Stomach (tissue), 4 donors: ENCODE data around the gene PRKCH.

ENCODE experiments used
- CTCF ChIP-seq, 7 experiments: fragments of 450-650 bp in 4 of 7; fragments of 200-600 bp in 3 of 7; sonication (generic) in 3 of 7; IDR thresholded peaks; one replicate each; pipeline ENCODE4 v1.5.1; 2016 to 2019; ENCODE audit warnings: antibody characterized with exemption in 7 of 7, control low read depth in 2 of 7, mild to moderate bottlenecking in 1 of 7
- EP300 ChIP-seq: sonication (generic); formaldehyde crosslinking; IDR thresholded peaks from one replicate; pipeline ENCODE4 v1.6.1; 2017; ENCODE audit warnings: antibody characterized with exemption
- POLR2A ChIP-seq, 4 donors: fragments of 450-650 bp; IDR thresholded peaks; one replicate each; pipeline ENCODE4 v1.6.1; 2016; ENCODE audit warnings: antibody characterized with exemption in 4 of 4, control low read depth in 2 of 4, mild to moderate bottlenecking in 1 of 4, moderate library complexity in 1 of 4
- POLR2AphosphoS5 ChIP-seq, 3 donors: sonication (generic); formaldehyde crosslinking; IDR thresholded peaks; one replicate each; pipeline ENCODE4 v1.6.1; 2016; ENCODE audit warnings: antibody characterized with exemption in 3 of 3

GRCh38 chr14:61467296-61467695 lies 145.9 kb downstream of the PRKCH start:
- no peak for TF ChIP-seq CTCF (IDR thresholded peaks at IDR 0.05)
- TF ChIP-seq POLR2AphosphoS5 (IDR thresholded peaks at IDR 0.05): no peak
- no peak for TF ChIP-seq POLR2A (IDR thresholded peaks at IDR 0.05)
- TF ChIP-seq EP300: no peak
